ENCODE results near the gene PRKN. TPM values are rescaled to one million over a fixed set of nuclear protein-coding genes. Genes with fewer than 3 reads are reported as not detected.

PRKN gene
- total and polyA plus RNA-seq, 2 donors (not counting 3 experiments of a cell fraction or from before 2014, with no cell fraction given): 0.06 TPM; not detected in 1

- intact Hi-C loops (cut with micrococcal nuclease) (no loop called here), dilution Hi-C loops (cut with MboI; ENCODE audit: extremely low pct_ligation_motif_present, low sequenced_read_pairs) (no loop called here)
- CTCF ChIA-PET: no interaction called here
- Histone ChIP-seq H3K9me1 (replicated peaks; ENCODE audit: control insufficient read depth, extremely low read depth, insufficient read depth, low read length) (no peaks in the 10 kb centered on the region), H4K20me1 (replicated peaks; ENCODE audit: control insufficient read depth, extremely low read depth, insufficient read depth, low read length) (no peaks in the 10 kb centered on the region), H3K4me3 (replicated peaks in 1 of 3; ENCODE audit: insufficient read depth in 1 of 3, low read depth in 1 of 3, low read length in 3 of 3) (no peak overlapping the region), H3K4me1 (ENCODE audit: control insufficient read depth, extremely low read depth, insufficient read depth, low read length) (no peaks in the 10 kb centered on the region), H3K4me2 (ENCODE audit: insufficient read depth, low read length) (no peak overlapping the region), H3K27ac (ENCODE audit: insufficient read depth, low read depth, low read length) (no peak overlapping the region), H3K9me3 (replicated peaks; ENCODE audit: control insufficient read depth, insufficient read depth, low read length) (no peaks in the 10 kb centered on the region), H3K79me2 (ENCODE audit: control insufficient read depth, insufficient read depth, low read length) (no peaks in the 10 kb centered on the region), H3K27me3 (ENCODE audit: control insufficient read depth in 2 of 2, insufficient read depth in 2 of 2, low read length in 2 of 2) (no peaks in the 10 kb centered on the region), H3K36me3 (ENCODE audit: control insufficient read depth in 2 of 2, extremely low read depth in 1 of 2, insufficient read depth in 2 of 2, low read length in 2 of 2) (no peaks in the 10 kb centered on the region), H2AFZ (ENCODE audit: low read depth, low read length) (no peak overlapping the region), H3K9ac (replicated peaks; ENCODE audit: extremely low read depth, insufficient read depth, low read length) (no peak overlapping the region)
- FAIRE-seq (no peak), DNase-seq (ENCODE audit: low read depth, low spot score) (no peak)
- TF ChIP-seq POLR2A (IDR thresholded peaks at IDR 0.05; ENCODE audit: low read depth, low read length) (no peak), MYC (IDR thresholded peaks at IDR 0.05; ENCODE audit: low read depth, low read length) (no peak), CTCF (IDR thresholded peaks at IDR 0.05; ENCODE audit: extremely low read depth in 1 of 2, insufficient read depth in 1 of 2, low read depth in 1 of 2, low read length in 2 of 2) (no peak), FOS (IDR thresholded peaks at IDR 0.05; ENCODE audit: borderline replicate concordance, insufficient read depth, low read length) (no peak), GATA2 (IDR thresholded peaks at IDR 0.05; ENCODE audit: insufficient read depth, insufficient read length, low read depth, low read length) (no peak), EZH2 (IDR thresholded peaks at IDR 0.05; ENCODE audit: borderline replicate concordance, low read depth, low read length, severe bottlenecking) (no peak), MAX (IDR thresholded peaks at IDR 0.05; ENCODE audit: insufficient read depth, insufficient read length) (no peak), POLR2AphosphoS5 (IDR thresholded peaks at IDR 0.05; ENCODE audit: insufficient read depth, low read depth, low read length) (no peak)
- no TSS peak for BruUV-seq (replicated peaks)
- POLR2A ChIA-PET: no interaction called here
Measured at GRCh38 chr6:162005372-162005771, 722.2 kb downstream of the PRKN start.

All from endothelial cell of umbilical vein (primary cell).